NCI-H146 (cell line): Measurements from ENCODE around the gene POU2F1.

Experiments used
- DNase-seq: peaks from one replicate; lab custom pipeline; 2025; lab: John Stamatoyannopoulos, UW

The POU2F1 gene

GRCh38 chr1:167272369-167272957 is 51.8 kb downstream of the POU2F1 start:
- no peak for DNase-seq

GRCh38 chr1:167273027-167273800 is 52.5 kb downstream of the POU2F1 start:
- no peak for DNase-seq

- no peak for DNase-seq
These were observed 53.4 kb downstream of the POU2F1 start for GRCh38 chr1:167274061-167274460.

- DNase-seq, result no peak
These were observed 56.3 kb downstream of the POU2F1 start for GRCh38 chr1:167276969-167277368.

- DNase-seq, result no peak
These were observed 57.8 kb downstream of the POU2F1 start for GRCh38 chr1:167278497-167278896.

GRCh38 chr1:167280912-167281311 is 60.2 kb downstream of the POU2F1 start:
- no peak for DNase-seq

GRCh38 chr1:167288390-167289074 is 67.8 kb downstream of the POU2F1 start:
- DNase-seq, result no peak

- DNase-seq, result no peak
These were observed 68.4 kb downstream of the POU2F1 start for GRCh38 chr1:167289075-167289442.

- DNase-seq, result no peak
These were observed 69.3 kb downstream of the POU2F1 start for GRCh38 chr1:167289966-167290365.

- DNase-seq, result no peak
These were observed 71.0 kb downstream of the POU2F1 start for GRCh38 chr1:167291539-167292185.

GRCh38 chr1:167292216-167292615 is 71.5 kb downstream of the POU2F1 start:
- no peak for DNase-seq

- no peak for DNase-seq
These were observed 72.4 kb downstream of the POU2F1 start for GRCh38 chr1:167293057-167293456.

GRCh38 chr1:167294528-167294927 is 73.8 kb downstream of the POU2F1 start:
- no peak for DNase-seq

- no peak for DNase-seq
These were observed 76.8 kb downstream of the POU2F1 start for GRCh38 chr1:167297222-167298214.

- no peak for DNase-seq
These were observed 77.6 kb downstream of the POU2F1 start for GRCh38 chr1:167298325-167298724.

GRCh38 chr1:167301355-167301754 is 80.7 kb downstream of the POU2F1 start:
- DNase-seq, result peak; percentile 11

GRCh38 chr1:167304165-167304564 is 83.5 kb downstream of the POU2F1 start:
- no peak for DNase-seq

- no peak for DNase-seq
These were observed 84.5 kb downstream of the POU2F1 start for GRCh38 chr1:167305059-167305705.

GRCh38 chr1:167305706-167306277 is 85.1 kb downstream of the POU2F1 start:
- no peak for DNase-seq

GRCh38 chr1:167310732-167311131 is 90.0 kb downstream of the POU2F1 start:
- no peak for DNase-seq

- DNase-seq, result no peak
These were observed 92.2 kb downstream of the POU2F1 start for GRCh38 chr1:167312871-167313270.
